PC-9 (cell line): ENCODE results near the gene BTN3A1.

ENCODE experiments used
- EZH2 ChIP-seq: fragments of 200-600 bp; sonication (generic); IDR thresholded peaks from 2 replicates; pipeline ENCODE4 v1.8.0; 2017; ENCODE audit warnings: antibody characterized with exemption, low read depth
- TF ChIP-seq, protein P1 (sequence below): fragments of 200-600 bp; sonication (generic); conservative IDR thresholded peaks from 2 replicates; pipeline ENCODE4 v1.6.1; 2017; ENCODE audit warnings: mixed run types, antibody characterized with exemption, mild to moderate bottlenecking, moderate library complexity

DNA sequence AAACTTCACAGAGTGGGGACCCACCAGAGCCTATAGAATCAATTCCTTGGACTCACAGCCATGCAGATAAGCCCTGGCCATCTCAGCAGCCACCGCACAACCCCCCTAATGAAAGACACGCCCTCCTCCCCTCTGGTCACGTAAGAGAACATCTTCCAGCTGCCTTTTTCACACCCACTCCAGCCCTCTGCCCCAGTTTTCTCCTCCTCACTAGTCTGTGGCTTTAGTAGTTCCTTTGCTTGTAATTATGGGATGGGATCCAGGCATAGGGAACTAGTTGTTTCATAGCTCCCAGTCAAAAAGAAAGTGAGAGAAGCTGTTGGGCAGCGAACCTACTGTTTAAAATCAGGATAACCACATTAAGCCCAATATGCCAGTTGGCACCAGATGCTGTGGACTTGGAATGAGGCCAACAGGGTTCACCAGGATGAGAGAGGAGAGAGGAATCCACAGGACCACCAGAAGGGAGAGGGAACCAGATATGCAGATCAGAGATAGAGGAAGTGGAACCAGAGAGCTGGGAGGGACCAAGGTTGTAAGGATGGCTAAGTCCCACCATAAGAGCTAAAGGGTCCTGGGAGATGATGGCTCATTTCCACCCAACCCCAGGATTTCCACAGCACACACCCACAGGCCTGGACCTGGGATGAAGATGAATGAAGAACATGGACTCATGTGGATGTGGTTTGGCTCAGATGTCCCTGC lies 9.0 kb upstream of the BTN3A1 start:
- TF ChIP-seq EZH2 = no peak
- TF ChIP-seq, protein P1, sequence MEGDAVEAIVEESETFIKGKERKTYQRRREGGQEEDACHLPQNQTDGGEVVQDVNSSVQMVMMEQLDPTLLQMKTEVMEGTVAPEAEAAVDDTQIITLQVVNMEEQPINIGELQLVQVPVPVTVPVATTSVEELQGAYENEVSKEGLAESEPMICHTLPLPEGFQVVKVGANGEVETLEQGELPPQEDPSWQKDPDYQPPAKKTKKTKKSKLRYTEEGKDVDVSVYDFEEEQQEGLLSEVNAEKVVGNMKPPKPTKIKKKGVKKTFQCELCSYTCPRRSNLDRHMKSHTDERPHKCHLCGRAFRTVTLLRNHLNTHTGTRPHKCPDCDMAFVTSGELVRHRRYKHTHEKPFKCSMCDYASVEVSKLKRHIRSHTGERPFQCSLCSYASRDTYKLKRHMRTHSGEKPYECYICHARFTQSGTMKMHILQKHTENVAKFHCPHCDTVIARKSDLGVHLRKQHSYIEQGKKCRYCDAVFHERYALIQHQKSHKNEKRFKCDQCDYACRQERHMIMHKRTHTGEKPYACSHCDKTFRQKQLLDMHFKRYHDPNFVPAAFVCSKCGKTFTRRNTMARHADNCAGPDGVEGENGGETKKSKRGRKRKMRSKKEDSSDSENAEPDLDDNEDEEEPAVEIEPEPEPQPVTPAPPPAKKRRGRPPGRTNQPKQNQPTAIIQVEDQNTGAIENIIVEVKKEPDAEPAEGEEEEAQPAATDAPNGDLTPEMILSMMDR = no peak
